Superior temporal gyrus (tissue), 1 donor: ENCODE data around the gene LRSAM1.
"Not testable (repeated sequence)": the region's sequence is repeated elsewhere in the genome, so short reads cannot be mapped to it uniquely, and the experiment has no call there.

Experiments
- DNase-seq: peaks from one replicate; pipeline ENCODE4 v3.0.0-alpha.2; 2016; ENCODE audit errors: extremely low spot score

LRSAM1 gene

DNA sequence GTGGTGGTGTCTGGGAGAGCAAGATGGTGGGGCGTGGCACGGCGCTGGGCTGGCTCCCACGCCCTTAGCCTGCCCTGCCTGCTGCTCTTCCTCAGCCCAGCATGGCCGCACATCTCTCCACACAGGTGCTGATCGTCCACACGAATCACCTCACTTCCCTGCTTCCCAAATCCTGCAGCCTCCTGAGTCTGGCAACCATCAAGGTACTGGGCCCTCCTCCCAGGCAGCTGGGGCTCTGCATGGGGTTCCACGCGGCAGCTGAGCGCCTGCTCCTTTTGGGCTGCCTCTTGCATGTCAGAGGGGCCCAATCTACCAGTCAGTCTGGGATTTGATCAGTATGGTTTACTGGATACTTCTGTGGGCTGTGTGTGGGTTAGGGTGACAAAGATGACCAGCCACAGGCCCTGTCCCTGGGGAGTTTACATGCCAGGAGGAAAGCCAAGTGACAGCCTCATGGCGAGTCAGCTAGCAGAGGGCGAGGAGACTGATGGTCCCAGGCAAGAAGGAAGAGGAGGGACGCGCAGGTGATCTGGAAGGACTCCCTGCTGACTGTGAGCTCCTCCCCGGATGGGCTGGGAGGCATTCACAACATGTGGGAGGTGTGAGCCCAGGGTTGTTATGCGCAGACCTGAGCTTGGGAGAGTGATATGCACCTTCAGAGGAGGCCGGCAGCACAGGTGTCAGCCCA lies 6.0 kb downstream of the LRSAM1 start:
- no peak for DNase-seq

DNA sequence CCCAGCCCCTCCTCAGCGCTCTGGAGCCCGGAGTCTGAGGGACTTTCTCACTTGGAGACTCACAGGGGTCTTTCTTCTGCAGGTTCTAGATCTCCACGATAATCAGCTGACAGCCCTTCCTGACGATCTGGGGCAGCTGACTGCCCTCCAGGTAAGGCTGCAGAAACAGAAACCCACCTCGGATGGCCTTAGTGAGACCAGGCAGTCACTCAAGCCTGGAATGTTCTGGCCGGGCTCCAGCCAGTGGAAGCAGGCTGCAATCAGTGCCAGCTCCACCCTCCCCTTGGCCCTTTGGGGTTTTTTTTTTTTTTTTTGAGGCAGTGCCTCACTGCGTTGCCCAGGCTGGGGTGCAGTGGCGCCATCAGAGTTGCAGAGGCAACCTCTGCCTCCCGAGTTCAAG lies 7.6 kb downstream of the LRSAM1 start:
- DNase-seq = no peak

DNA sequence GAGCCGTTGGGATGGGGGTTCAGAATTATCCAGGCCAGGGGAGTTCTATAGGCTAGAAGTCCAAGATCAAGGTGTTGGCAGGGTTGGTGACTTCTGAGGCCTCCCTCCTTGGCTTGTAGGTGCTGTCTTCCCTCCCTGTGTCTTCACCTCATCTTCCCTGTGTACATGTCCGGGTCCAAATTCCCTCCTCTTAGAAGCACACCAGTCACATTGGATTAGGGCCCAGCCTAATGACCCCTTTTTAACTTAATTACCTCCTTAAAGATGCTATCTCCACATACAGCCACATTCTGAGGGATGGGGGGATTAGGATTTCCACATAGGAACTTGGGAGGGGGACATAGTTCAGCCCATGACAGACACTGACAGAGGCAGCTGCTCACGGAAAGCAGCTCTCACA lies 12.1 kb downstream of the LRSAM1 start:
- DNase-seq = no peak

DNA sequence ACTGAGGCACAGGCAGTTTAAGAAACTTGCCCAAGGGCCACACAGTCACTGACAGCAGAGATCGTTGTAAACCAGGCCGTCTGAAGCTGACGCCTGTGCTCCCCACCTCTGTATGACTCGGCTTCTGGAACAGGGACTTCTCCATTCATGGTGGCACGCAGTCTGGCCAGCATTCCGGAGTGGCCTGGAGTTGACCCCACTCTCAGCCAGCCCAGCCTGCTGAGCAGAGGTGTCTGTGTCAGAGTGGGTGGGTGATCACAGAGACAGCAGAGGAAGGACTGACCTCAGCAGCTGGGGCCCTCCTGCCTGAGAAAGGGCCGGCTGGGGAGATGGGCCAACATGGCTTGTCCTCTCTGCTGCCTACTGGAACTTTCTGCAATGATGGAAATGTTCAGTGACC lies 12.6 kb downstream of the LRSAM1 start:
- no peak for DNase-seq

DNA sequence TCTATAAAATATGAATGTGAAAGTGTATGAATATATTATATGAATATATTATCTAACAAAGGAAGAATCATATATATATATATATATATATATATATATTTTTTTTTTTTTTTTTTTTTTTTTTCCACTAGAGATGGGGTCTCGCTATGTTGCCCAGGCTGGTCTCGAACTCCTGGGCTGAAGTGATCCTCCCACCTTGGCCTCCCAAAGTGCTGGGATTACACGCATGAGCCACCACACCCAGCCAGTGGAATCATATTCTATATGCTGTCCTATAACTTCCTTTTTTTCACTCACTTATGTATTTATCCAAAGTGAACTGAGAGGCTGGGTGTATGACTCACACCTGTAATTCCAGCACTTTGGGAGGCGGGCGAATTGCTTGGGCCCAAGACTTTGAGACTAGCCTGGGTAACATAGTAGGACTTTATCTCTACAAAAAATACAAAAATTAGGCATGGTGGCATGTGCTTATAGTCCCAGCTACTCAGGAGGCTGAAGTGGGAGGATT lies 15.2 kb downstream of the LRSAM1 start:
- DNase-seq = not testable (repeated sequence)

DNA sequence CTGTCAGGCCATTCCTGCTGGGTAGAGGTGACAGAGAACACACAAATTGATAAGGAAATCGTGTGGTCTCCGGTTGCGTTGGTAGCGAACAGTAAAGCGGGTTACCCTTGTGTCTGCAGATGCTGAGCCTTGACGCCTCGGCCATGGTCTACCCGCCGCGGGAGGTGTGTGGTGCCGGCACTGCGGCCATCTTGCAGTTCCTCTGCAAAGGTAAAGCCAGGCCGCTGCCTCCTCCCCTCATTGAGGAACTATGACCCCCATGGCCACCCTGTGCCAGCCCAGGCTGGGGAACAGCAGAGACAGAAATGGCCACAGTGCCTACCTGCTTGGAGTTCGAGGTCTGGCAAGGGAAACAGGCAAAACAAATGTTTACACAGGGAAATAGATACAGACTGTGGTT lies 16.3 kb downstream of the LRSAM1 start:
- no peak for DNase-seq

DNA sequence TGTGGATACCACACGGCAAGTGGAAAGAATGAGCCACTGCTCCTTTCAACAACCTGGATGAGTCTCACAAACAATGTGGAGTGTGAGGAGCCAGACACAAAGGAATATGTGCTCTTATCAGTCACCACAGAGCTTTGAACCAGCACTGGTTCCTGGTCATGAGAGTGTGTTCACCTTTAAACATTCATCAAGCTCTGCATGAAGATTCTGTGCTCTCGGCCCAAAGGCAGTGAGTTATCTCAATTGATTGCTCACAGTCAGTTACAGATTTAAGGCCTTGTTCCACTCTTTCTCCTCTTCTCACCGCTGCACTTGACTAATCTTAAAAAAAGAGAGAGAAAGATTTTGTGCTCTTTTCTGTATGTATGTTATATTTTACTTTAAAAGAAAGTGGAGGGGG lies 19.4 kb downstream of the LRSAM1 start:
- DNase-seq = no peak

DNA sequence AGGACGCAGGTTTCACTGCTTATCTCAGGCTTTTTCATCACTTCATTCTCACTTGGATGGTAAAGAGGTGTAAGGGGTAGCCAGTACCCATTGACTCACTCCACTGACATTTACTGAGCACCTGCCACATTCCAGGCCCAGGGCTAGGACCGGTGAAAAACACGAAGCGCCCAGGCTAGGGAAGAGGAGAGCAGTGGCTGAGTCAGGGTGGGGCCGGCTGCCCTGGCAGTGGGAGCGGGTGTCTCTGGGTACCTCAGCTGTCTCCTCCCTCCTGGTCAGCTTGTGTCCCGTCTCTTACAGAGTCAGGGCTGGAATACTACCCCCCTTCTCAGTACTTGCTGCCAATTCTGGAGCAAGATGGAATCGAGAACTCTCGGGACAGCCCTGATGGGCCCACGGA lies 22.2 kb downstream of the LRSAM1 start:
- DNase-seq = no peak

DNA sequence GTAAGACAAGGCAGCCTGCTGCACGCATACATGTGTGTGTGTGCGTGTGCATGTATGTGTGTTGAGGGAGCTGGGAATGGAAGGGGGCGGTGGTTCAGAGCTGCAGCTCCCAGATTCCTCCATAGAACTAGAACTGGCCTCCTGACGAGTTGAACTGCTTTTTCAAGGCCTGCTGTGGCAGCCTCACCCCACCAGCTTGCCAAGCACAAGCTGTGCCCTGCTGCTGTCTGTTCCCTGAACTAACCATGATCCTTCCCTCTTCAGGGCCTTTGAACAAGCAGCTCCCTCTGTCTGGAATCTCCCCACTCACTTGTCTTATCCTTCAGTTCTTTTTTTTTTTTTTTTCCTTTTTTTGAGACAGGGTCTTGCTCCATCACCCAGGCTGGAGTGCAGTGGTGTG lies 22.6 kb downstream of the LRSAM1 start:
- no peak for DNase-seq

DNA sequence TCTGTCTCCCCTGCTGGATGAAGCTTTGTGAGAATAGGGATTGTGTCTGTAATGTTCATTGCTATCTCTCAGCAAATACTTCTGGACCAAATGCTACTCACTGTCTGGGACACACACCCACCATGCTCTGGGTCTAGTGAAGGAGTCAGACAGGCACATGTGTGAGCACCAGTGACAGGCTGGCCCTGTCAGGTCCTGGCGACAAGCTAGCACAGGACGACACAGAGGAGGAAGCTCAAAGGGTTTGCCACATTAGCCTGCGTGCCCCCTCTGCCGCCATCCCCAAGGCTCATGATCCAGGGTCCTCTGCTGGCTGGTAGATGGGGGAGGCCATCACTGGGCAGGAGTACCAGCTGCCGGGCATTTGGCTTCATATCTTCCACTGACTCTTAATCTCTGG lies 23.3 kb downstream of the LRSAM1 start:
- no peak for DNase-seq

DNA sequence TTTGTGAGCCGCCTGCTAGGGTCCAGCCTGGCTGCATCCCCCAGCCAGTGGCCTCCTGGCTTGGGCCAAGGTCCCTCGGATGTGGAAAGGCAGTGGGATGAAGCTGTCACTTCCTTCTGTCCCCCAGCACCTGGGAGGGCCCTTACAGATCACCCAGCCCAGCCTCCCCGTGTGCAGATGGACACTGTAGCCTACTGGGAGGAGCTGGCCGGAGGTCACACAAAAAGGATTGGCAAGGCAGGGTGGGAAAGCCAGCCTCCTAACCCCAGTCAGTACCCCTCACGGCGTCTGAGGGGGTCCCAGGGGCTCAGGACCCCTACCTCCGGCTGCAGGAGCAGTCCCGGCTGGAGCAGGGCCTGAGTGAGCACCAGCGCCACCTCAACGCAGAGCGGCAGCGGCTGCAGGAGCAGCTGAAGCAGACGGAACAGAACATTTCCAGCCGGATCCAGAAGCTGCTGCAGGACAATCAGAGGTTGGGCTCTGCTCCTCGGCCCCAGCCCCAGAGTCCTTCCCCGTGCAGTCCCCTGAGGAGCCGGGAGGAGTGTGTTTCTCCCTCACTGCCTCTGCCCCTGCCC lies 28.3 kb downstream of the LRSAM1 start:
- DNase-seq = no peak

DNA sequence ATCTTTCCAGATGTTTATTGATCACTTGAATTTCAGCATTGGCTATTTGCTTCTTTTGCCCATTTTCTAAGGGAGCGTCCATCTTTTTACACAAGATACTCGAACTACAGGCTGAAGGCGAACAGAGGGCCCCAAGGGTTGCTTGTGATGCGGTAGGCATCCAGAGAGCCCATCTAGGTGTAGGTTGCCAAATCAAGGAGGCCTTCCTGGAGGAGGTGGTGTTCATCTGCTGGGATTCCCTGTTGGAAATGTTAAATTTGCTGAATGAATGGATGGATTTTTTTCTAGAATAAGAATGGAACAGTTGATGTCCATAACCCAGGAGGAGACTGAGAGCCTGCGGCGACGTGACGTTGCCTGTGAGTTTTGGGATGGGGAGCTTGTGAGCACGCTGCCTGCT lies 31.4 kb downstream of the LRSAM1 start:
- no peak for DNase-seq

DNA sequence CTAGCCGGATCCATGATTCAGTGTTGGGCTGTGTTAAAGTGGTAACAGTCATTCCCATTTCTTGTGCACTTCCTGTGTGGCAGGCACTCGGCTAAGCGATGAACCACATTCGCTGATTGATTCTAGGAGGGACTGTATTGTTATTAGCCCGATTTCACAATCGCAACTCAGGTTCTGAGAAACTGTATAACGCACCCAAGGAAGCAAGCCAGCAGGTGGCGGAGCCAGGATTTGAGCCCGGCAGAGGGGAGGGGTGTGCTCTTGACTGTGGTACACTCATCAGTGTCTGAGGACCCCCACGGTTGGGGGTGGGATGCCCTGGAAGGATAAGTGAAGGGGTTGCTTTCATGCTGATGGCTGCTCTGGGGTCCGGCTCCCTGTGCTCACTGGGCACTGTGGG lies 34.7 kb downstream of the LRSAM1 start:
- DNase-seq = no peak

DNA sequence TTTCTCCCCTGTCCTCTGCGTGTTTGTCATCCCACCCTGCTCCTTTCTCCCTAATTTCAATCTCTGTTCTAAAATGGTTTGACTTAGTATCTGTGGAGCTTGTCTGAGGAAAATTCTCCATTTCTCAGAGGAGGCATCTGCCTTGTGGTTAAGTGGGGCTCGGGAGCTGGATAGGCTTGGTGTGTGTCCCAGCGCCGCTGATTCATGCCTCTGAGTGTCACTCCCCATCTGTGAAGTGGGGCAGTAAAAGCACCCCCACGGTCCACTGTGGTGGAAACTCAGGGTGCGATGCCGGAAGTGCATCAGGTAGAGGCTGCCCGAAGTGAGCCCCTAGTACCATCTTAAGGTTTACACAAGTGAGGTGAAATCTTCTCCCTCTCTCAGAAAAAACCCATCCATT lies 37.6 kb downstream of the LRSAM1 start:
- DNase-seq = no peak

DNA sequence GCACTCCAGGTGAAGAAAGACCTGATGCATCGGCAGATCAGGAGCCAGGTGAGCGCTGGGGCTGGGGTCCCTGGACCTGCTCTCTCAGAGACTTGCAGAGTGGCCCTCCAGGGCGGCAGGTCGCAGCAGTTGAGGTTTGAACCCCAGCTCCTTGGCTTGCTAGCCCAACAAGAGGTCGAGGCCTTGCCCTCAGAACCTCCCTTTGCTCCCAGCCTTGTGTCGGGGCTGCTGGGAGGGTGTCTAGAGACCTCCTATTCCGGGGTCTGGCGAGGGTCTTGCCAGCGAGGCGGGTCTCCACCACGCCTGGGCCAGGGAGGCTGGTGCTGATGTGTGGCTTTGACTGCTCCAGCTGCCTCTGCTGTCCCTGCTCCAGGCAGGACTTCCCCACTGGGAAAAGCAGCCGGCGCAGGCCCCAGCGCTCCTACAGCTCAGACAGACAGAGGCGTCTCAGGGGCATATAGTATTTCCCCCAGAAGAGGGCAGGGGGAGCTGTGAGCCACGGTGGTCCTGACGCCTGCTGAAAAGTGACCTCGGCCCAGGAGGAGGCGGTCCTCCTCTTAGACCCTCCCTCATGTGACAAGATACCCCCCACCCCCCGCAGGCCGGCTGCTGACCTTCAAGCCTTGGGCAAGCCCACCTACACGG lies 38.3 kb downstream of the LRSAM1 start:
- no peak for DNase-seq

DNA sequence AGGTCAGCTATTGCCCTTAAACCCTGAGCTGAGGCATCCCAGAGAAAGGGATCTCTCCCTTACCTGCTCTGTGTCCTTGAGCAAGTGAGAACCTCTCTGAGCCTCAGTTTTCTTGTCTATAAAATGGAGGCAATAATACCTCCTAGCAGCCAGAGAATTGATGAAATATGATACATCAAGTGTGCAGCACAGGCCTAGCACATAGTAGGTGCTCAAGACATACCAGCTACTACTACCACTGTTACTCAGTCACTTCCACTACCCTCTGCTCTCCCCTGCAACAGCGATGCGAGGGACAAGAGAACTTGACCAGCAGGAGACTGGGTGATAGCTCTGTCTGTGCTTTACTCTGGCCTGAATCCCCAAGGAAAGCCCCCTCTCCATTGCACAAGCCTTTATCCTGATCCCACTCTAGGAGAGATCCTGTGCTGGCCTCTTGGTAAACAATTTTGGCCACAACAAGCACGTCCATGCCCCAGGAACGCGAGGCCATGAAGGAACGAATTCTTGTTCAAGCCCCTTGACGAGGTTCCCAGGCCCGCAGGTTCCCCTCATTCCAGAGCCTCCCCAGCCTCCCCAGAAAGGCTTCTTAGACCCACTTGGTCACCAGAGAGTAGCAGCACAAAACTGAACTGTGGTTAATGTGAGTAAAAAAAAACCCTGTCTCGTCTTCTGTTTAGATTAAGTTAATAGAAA lies 39.4 kb downstream of the LRSAM1 start:
- DNase-seq = no peak

DNA sequence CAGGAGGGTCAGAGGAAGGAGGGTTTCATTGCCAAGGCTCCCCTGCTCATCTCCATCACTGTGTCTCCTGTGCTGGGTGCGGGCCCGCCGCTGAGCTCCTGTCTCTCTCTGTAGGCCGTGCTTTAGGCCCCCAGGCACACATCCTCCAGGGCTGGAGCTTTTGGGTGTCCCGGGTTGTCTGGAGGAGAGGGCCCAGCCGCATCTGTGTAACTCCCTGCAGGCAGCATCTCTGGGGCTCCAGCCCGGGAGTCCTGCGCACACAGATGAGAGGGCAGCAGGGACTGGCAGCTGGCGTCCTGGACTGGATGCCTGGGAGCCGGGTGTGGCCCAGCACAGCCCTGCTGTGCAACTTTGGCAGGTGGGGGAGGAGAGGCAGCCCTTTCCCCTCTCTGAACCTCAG lies 40.2 kb downstream of the LRSAM1 start:
- DNase-seq = no peak

DNA sequence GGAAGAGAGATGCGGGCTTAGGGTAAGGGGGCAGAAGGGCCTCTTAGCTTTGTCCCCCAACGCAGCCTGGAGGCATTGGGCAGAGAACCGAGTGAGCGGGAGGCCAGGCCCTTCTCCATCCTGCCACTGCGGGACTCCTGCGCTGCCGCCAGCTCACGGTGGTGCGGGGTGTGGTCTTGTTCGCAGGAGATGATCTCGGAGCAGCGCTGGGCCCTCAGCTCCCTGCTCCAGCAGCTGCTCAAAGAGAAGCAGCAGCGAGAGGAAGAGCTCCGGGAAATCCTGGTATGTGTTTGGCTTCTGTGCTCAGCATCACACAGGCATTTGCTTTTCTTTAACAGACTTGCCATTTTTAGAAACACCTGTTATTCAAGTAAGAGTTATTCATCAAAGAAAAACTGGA lies 41.3 kb downstream of the LRSAM1 start:
- DNase-seq = no peak

DNA sequence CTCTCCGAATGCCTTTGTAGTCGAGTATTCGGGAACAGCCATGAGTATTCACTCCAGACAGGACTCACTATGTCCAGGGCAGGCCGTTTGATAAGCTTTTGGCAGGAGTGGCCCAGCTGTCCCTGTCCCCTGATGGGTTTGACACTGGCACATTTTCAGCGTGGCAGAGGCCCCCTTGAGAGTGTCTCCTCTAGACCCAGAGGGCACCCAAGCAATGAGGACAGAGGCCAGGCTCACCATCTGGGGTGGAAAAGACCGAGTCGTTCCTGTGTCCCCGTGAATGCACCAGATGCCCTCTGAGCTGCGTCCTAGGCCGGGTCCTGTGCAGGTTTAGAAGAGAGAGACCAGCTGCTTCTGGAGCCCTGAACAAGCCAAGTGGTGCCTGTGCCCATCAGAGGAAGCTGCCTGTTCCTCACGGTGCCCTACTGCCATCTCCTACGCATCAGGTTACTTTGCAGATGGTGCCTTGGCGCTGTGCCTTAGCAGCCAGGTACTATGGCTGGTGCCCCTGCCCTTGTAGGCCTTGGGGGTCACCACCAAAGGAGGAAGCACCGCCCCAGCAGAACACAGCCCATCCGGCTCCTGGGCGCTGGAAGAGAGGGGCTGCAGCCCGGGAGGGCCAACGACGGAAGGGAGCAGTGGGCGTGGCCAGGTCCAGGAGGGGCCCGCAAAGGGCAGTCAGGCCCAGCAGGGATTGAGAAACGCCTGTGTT lies 42.4 kb downstream of the LRSAM1 start:
- DNase-seq = no peak

DNA sequence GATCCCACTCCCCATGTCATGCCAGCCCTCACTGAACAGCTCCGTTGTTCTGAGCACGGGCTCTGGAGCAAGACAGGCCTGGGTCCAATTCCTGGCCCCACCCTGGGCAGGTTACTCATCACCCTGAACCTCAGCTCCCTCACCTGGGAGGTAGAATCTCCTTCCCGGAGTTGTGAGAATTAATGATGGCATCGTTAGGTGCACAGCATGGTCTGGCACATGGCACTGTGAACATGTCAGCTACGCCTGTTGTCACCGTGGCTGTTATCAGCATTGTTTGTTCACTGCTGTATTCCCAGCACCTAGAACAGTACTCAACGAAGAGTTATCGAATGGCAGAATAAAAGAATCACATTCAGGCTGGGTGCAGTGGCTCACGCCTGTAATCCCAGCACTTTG lies 43.0 kb downstream of the LRSAM1 start:
- DNase-seq = no peak

DNA sequence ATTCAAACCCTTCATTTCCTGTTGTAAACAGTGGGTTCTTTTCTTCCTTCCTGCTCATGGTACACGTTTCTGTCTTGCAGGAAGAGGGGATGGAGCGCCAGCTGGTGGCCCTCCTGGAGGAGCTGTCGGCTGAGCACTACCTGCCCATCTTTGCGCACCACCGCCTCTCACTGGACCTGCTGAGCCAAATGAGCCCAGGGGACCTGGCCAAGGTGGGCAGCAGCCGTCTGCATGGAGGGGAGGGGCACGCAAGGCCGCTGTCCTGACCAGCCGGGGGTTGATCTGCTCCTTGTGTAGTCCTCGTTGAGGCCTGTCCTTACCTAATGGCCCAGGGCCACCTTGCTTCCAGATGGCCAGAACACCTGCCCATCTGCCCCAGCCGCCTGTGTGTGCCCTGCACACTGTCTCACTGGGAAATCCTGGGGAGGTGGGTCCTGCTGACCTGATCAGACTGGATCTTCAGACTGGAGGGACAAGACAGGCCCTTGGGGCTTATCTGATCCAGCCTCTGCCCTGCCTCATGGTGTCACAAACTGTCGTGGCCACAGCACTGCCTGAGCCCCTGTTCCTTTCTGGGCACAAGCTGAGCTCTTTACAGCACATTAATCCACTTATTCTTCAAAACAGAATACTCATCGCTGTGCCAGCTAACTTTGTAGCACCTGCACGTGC lies 44.7 kb downstream of the LRSAM1 start:
- DNase-seq = no peak

DNA sequence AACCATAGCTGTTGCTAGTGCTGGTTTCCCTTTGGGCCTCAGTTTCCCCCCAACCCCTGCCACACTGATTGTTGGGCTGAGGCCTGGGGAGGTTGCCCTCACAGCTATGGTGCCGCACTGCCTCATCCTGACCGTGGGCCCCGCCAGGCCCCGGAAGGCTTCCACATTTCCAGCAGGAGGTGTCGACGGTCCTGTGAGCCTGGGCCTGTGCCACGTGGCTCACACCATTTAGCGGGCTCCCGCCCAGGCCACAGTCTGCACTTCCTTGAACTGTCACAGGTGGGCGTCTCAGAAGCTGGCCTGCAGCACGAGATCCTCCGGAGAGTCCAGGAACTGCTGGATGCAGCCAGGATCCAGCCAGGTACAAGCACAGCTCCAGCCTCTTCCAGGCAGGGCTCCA lies 45.7 kb downstream of the LRSAM1 start:
- no peak for DNase-seq
